ENCODE data around the gene PADI1.
"Not testable (repeated sequence)": the region's sequence is repeated elsewhere in the genome, so short reads cannot be mapped to it uniquely, and the experiment has no call there.

DNA sequence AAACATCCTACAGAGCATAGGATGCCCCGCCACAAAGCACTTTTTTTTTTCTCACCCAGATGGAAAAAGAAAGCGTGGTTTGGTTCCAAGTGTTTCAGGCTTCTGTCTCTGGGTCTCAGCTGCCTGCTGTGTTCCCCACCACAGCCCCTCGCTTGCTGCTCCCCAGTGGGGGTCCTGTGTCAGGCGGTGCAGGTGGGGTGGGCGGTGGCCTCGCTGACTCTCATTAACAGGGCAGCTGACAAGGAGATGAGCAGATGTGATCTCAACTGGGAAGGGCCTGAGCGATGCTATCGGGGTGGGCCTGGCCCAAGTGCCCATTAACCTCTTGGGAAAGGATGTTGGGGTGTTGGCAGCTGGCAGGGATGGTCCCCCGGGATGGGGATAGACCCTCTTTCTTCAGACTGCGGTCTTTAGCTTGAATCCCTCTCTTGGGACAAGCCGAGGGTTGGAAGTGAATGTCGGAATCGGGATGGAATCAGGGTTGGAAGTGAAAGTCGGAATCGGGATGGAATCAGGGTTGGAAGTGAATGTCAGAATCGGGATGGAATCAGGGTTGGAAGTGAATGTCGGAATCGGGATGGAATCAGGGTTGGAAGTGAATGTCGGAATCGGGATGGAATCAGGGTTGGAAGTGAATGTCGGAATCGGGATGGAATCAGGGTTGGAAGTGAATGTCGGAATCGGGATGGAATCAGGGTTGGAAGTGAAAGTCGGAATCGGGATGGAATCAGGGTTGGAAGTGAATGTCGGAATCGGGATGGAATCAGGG is 36.3 kb downstream of the PADI1 start:
- not testable (repeated sequence) for TF ChIP-seq POLR2A (IDR thresholded peaks at IDR 0.05; ENCODE audit: low read length); GATA1 (IDR thresholded peaks at IDR 0.05; ENCODE audit: low read depth, low read length)

All from erythroblast (primary cell).